CD4-positive, alpha-beta T cell treated with Interferon gamma for 1 hour (primary cell): Measurements from ENCODE around the gene ABCG8.
"Not testable (repeated sequence)": the region's sequence is repeated elsewhere in the genome, so short reads cannot be mapped to it uniquely, and the experiment has no call there.

Experiments
- DNase-seq: peaks from one replicate; pipeline ENCODE4 v3.0.0-alpha.2; 2020

ABCG8 gene

GRCh38 chr2:43874776-43875451 lies 36.1 kb downstream of the ABCG8 start:
- no peak for DNase-seq

DNA sequence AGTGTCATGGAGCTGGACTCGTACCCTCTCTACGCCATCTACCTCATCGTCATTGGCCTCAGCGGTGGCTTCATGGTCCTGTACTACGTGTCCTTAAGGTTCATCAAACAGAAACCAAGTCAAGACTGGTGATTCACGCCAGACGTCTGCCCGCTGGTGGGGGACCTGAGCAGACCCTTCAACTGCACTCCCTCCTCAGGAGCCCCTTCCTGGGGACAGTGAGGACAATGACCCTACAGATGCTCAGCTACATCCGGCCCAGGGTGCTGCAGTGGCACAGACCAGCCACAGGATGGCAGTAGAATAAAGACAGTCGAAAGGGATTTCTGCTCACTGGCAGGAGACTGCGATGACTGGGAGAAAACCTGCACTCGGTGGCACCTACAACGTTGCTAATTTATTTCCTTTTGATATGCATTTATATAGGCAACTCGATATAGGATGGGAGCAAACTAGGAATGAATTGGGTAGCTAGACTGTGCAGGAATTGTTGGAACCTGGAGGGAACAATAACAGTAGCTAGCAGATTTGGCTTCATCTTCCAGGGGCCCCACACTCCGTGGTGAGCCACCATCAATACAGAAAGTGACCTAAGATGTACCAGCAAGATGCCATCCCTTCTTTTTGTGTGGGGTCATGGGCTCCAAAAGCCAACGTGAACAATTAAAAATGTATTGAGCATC lies 39.2 kb downstream of the ABCG8 start:
- DNase-seq: peak; percentile 29

- no peak for DNase-seq
Observed at GRCh38 chr2:43879261-43879660, 40.5 kb downstream of the ABCG8 start.

DNA sequence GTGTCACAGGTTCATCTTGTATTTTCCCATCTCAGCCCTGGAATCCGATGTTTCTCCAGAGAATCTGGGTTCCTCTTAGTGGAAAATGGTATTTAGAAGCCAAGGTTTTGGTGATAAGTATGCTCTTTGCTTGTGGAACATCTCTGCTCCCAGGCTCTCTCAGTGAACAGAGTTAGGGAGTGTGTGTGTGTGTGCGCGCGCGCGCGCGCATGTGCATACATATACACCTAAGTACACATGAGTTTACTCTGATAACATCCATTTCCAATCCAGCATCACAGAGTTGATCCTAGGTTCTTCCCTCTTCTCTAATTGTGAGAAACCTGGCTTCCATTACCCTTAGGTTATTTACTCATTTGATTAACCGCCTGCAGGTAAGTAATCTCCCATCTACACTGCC lies 41.7 kb downstream of the ABCG8 start:
- no peak for DNase-seq

DNA sequence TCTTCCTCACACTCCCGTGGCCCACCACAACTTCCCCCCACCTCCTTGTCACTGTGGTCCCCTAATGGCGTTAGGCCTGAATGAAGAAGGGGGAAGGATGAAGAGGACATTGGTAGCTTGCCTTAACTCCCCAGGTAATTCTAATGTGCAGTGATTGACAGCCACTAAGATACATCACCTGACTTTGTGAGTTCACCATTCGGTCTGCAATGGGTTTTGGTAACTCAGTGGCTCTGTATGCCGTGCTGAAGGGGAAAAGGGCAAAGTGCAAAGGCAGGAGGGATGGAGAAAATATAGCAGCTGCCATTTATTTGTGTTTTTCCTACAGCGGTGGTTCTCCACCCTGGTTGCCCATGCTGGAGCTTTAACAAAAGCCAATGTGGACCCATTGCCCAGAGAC lies 42.2 kb downstream of the ABCG8 start:
- no peak for DNase-seq

- no peak for DNase-seq
Observed at GRCh38 chr2:43882312-43882711, 43.5 kb downstream of the ABCG8 start.

DNA sequence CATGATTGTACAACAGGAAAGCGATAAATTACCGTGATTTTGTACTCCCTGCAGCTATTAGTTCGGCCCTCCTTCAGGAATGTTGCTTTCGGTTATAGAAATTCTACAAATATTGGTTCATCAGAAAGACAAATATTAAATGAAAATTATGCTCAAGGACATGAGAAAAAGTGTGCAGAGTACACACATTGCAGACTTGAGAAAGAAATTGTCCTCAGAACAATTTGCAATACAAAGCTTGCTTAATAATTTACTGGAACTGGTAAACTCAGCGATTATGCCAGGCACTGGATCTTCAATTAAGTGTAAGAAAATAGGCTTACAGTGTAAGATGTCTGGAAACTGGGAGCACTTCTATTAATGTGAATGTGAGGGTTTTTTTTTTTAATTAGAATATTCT lies 45.9 kb downstream of the ABCG8 start:
- DNase-seq: no peak

DNA sequence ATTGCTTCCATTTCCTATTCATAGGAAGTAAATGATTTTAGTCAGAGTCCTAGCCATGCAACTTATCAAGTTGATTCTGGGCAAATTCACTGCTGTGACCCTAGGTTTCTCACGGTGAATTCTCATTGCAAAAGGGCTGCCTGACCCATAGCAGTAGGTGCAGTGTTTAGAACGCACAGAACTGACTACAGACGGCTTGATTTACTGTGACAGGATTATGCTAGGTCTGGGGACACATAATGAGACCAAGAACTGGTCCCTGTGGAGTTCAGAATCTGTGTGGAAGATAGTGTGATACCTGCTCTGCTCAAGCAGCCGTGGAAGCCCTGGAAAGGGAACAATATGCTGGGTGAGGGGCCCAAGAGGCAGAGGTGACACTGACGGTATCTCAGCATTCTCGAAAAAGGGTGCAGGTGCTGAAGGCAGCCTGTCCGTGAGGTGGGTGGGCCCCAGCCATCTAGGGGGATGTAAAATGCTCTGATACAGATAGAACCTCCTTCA lies 46.4 kb downstream of the ABCG8 start:
- no peak for DNase-seq

- no peak for DNase-seq
Observed at GRCh38 chr2:43887176-43887575, 48.4 kb downstream of the ABCG8 start.

DNA sequence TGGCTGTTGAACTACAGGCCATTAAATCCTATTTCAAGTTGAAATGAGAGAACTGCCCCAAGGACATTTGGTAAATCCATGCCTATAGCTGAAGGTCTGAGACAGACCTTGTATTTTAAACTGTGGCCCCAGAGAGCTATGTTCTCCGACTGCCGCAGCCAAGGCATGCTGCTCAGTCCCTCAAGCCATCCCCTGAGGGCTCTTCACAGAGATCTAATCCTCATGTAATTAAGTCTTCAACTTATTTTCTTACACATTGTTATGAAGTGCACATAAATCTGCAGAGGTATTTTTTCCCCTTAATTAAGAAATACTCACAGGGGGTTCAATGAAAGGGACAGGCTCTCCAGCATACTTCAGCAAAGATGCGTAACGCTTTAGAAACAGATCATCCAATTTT lies 50.6 kb downstream of the ABCG8 start:
- DNase-seq: no peak

DNA sequence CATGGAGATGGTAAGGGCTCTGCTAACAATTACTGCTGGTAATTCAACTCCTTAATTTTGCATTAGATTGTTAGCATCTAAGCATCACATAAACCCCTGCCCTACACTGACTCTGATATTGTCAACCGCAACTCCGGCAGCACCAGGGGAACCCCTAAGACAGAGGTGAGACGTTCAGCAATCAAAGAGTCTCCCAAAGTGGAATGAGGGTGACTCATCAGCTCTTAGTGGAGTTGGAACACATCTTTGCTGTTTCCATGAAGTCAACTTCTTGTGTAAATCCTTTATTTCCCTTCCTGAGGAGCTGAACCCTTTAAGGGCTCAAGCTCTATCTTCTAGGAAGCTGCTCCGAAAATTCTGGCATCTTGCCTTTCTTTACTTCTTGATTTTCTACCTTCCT lies 52.1 kb downstream of the ABCG8 start:
- no peak for DNase-seq

DNA sequence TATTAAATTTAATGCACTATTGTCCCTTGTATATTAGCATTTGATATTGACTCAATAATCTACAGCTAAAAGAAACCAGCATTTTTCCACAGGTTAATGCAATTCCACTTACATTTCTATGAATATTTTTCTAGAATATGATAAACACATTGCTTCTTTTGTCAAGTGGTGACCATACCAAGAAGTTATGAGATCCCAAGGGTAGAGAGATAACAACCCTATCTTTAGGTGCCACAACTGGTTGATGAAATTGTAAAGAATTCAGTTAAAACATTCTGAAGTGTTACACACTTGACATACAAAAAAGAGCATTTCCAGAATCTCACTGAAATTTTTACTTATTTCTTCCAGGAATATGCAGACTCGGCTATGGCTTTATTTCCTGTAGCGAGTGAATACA lies 56.0 kb downstream of the ABCG8 start:
- no peak for DNase-seq

GRCh38 chr2:43896906-43897305 lies 58.1 kb downstream of the ABCG8 start:
- DNase-seq: no peak

DNA sequence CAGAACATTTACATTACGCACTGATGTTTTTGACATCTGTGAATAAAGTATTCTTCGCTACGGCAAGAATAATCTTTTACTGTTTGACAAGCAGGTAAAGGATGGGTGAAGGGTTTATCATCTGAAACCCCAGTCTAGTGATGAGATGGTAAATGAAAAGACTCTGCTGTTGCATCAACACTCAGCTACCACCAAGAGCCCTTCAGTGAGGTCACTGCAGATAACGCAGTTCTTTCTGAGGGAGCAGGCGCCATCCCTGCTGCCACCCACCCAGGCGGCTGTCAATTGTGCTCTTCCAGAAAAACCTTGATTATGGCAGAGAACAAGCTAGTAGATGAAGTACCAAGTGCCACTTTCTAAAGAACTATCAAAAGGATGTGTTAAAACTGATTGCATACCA lies 58.7 kb downstream of the ABCG8 start:
- DNase-seq: no peak

DNA sequence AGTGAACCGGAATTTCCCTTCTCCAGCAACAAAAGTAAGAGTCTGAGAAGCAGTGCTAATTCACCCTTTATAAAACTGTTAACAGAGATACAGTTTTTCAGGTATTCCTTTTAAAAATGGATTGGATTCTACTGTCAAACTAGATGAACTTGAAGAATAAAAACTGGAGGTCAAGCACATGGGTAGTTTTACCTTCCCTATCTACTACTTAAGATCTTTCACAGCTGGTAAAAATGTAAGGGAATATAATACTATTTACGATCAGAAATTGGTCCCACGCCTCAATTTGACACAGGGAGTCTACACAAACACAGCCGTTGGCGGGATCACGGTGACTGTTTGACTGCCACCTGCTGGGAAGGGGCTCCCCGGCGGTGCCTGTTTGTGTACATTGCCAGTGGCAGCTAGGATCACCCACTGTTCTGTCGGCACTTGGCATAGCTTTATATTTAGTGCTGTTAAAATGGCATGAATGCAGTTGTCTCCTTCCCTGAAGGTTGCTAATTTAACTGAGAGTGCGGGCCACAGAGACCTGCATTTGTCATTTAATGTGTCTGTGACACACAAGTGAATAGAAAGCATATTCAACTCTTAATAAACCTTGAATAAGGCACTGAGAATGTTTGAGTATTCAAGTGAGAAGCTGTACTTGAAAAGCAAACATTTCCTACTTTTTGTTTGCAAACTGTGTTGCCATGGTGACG lies 59.5 kb downstream of the ABCG8 start:
- no peak for DNase-seq

DNA sequence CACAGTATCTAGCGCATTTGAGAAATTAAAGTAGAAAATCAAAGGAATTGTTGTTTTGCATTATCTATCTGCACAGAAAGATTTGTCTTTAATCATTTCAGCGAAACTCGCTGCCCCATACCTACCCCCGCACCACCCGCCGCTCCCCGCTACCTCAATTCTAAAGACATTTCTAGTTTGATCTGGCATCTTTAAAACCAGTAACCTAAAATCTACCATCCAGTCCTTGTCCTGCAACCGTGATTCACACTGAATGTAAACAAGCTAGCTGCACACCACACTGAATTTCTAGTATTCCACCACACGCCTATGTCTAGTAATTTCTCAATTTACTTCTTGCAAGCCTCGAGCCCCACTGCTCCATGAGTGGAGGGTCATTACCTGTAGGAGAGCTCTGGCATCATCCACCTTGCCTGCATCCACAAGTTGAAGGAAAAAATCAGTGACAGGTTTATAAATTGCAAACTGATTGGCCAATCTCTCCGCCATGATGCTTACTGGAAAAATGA lies 60.1 kb downstream of the ABCG8 start:
- DNase-seq: no peak

DNA sequence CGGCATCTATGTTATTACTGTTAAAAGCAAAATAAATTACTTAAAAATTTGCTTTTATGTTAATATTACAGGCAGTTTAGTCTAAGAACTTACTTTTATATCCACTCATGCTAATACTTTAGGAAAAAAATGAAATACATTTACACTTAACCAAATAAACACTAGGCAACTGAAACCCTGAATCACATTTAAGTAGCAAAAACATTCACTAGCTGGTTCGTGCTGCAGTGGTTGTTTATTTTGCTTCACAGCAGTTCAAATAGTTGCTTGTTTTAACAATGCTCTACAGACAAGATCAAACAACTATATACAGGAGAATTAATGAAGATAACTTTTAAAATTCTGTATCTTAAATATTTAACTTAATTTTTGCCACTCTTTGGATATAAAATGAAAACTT lies 60.8 kb downstream of the ABCG8 start:
- no peak for DNase-seq

DNA sequence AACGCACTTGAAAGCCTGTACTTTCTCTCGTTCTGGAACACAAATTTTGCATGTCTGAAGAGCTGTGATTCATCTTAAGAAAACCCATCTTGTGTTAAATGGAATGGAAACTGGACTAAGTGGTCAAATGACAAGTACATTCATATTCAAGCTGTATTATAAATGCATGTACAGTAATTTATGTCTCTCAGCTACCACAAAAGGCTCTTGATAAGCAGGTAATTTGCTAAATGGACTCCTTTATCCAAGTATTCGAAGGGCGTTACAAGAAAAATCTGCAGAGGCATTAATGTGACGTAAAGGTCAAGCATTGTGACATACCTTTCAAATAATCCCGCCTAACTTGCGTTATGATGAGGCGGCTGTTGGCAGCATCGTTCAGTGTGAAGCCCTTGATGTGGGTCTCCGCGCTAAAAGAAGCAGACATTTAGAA lies 66.6 kb downstream of the ABCG8 start:
- no peak for DNase-seq

DNA sequence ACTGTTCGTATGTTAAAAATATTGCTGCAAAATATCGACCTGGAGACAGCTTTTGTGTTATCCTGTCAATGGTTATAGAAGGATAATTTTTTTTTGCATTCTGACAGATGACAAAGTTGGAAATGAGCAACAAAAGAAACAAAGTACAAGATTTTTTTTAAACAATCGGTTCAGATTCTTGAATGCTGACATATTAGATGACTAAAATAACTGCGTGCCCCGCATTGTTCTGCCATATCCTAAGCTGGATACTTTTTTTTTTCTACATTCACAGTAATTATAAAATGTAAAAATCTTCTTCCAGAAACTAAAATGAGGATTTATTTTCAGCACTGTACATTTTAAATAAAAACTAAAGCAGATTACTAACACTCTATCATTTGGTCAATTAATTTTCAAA lies 67.1 kb downstream of the ABCG8 start:
- no peak for DNase-seq

DNA sequence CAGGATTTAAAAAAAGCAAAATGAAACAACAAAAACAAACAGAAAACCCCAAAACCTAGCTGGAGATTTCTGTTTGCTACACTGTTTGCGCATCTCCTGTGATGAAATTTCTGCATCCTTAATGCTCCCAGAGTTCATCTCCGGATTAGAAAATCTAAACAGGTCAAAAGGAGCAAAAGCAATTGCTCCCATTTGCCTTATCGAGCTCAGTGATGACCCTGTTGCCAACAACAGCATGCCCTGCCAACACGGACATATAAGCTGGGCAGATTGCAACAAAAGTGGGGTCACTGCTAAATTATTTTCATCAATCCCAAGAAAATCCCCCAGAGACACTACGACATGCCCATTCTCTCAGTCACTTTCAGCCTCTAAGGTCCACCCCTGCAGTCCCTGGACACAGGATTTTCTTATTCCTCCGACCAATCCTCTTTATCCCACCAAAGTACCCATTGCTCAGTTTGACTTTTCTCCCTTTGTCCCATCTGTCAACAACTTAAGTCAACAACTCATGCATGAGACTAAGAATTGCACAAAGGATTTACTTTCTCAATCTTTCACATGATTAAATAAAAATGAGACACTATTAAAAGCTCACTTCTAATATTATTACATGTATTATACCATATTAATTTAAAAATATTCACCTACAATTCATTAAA lies 67.8 kb downstream of the ABCG8 start:
- no peak for DNase-seq

GRCh38 chr2:43911136-43911790 lies 72.5 kb downstream of the ABCG8 start:
- not testable (repeated sequence) for DNase-seq

GRCh38 chr2:43924463-43924862 lies 85.7 kb downstream of the ABCG8 start:
- no peak for DNase-seq

- DNase-seq: no peak
Observed at GRCh38 chr2:43925431-43925830, 86.7 kb downstream of the ABCG8 start.
